ENCODE measurements around the gene LRRC8D.

- TF ChIP-seq CTCF (IDR thresholded peaks at IDR 0.05) (no peak), POLR2A (IDR thresholded peaks at IDR 0.05) (no peak)
These were observed 108.7 kb downstream of the LRRC8D start for GRCh38 chr1:89929467-89930063.
